AG09309 (cell line): Measurements from ENCODE around the gene NTRK1.
"Not testable (repeated sequence)": the region's sequence is repeated elsewhere in the genome, so short reads cannot be mapped to it uniquely, and the experiment has no call there.

Experiments
- DNase-seq: peaks from one replicate; pipeline ENCODE4 v3.0.0-alpha.2; 2010; ENCODE audit warnings: low read depth
- H3K4me3 ChIP-seq: 2 replicates; pipeline ENCODE4 v1.5.1; 2011; ENCODE audit warnings: mild to moderate bottlenecking, low read depth, low read length, moderate library complexity; ENCODE audit not compliant: control insufficient read depth
- TF ChIP-seq, protein P1 (sequence below): IDR thresholded peaks from 2 replicates; pipeline ENCODE4 v1.5.1; 2011; ENCODE audit warnings: mild to moderate bottlenecking, low read depth, low read length, inconsistent platforms; ENCODE audit not compliant: insufficient read depth, control insufficient read depth; ENCODE audit errors: missing control alignments

NTRK1 gene

DNA sequence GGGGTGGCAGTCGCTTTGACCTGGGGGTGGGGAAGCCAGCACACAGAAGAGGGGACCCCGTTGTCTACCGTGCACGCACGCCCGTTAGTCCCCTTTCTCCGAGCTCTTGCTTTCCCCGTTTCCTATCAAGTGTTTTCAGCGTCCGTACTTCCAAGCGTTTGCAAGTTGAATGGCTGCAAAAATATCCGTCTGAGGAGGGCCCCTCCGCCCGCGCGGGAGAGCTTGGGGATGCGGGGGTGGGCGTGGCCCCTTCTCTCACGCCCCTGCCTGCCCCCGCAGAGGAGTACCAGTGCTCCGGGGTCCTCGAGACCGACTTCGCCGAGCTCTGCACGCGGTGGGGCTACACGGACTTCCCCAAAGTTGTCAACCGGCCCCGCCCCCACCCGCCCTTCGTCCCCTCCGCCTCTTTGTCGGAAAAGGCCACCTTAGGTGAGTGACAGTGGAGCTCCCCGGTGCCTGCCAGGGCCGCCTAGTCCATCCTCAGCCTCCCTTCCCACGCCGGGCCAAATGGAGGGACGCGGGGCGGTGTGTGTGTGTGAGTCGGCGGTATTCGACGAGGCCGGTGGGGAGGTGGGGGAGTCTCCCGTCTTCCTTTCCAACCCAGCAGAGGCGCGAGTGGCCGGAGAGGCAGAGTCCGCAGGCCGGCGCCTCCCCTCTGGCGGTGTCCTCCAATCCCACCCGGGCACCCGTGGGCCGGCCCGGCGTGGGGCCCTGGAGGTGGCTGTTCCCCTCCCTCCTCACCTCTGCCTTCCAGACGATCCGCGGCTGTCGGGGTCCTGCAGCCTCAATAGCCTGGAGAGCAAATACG lies 63.2 kb downstream of the NTRK1 start:
- DNase-seq, result no peak
- TF ChIP-seq, protein P1, sequence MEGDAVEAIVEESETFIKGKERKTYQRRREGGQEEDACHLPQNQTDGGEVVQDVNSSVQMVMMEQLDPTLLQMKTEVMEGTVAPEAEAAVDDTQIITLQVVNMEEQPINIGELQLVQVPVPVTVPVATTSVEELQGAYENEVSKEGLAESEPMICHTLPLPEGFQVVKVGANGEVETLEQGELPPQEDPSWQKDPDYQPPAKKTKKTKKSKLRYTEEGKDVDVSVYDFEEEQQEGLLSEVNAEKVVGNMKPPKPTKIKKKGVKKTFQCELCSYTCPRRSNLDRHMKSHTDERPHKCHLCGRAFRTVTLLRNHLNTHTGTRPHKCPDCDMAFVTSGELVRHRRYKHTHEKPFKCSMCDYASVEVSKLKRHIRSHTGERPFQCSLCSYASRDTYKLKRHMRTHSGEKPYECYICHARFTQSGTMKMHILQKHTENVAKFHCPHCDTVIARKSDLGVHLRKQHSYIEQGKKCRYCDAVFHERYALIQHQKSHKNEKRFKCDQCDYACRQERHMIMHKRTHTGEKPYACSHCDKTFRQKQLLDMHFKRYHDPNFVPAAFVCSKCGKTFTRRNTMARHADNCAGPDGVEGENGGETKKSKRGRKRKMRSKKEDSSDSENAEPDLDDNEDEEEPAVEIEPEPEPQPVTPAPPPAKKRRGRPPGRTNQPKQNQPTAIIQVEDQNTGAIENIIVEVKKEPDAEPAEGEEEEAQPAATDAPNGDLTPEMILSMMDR, result no peak
- H3K4me3 ChIP-seq, result peak overlapping the region; percentile 16

DNA sequence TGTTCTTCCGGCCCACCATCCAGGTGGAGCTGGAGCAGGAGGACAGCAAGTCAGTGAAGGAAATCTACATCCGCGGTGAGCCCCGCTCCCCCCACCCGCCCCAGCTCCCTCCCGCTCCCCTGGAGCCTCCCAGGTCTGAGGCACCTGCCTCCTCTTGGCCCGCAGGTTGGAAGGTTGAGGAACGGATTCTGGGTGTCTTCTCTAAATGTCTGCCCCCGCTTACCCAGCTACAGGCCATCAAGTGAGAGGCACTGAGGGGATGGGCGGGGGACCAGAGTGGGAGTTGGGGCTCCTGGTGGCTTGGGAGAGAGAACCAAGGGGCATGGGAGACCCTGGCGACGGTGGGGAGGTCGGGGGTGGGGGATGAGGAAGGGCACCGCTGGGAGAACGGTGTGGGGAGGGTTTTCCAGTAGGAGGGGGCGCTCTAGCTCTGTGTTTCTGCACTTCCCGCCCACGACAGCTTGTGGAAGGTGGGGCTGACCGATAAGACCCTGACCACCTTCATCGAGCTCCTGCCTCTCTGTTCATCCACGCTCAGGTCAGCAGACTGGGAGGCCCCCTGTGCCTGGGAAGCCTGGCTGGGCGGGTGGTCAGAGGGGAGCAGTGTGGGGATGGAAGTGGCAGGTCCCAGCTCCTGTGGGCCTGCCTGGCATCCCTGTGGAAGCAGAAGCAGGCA lies 64.0 kb downstream of the NTRK1 start:
- H3K4me3 ChIP-seq, result no peak overlapping the region
- TF ChIP-seq, protein P1, result no peak
- DNase-seq, result no peak

DNA sequence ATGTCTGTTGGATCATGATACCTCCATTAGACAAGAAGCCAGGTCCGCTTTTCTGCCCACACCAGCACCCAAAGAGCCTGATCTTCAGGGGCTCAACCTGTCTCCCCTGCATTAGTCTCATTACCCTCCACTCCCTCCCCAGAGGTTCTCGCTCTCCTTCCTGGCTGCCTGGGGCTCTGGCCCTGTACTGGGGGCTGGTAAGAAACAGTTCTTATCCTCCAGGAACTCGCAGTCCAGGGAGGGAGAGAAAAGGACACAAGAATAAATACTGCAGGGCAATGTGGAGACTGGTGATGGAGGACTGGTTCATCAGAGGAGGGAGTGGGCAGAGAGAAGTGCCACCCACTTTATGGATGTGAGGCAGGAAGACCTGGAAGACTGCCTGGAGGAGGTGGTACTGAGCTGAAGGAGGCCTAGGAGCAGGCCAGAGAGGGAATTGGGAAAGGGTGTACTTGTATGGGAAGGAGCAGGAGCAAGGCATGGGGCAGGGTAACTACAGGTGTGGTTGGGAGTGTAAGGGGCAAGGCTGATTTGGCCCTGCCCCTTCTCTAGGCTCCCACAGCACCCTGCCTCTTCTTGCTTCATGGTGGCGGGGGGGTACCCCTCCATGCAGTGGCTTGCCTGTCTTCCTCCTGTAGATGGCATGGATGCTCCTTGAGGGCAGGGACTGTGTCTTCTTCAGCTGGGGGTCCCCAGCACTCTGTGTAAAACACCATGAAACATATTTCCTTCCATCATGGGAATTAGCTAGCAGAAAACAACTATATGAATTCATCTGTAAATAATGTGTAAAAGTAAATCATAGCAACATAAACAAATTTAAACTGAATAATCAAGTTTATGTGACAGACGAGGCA lies 64.7 kb downstream of the NTRK1 start:
- no peak for DNase-seq
- TF ChIP-seq, protein P1, result no peak
- H3K4me3 ChIP-seq, result no peak overlapping the region

DNA sequence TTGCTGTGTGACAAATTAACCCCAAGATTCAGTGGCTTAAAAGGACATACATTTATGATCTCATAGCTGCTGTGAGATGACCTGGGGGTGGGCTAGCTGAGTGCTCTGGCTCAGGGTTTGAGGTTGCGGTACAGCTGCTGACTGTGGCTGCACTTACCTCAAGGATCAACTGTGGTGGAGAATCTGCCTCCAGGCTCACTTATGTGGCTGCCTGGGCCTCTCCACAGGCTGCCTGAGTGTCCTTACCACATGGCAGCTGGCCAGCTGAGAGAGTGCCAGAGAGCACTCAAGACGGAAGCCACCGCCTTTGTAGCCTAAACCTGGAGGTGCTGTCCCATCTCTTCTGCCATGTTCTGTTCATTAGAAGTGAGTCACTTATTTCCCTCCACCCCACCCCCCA lies 65.5 kb downstream of the NTRK1 start:
- H3K4me3 ChIP-seq, result no peak overlapping the region
- DNase-seq, result no peak
- TF ChIP-seq, protein P1, result no peak

DNA sequence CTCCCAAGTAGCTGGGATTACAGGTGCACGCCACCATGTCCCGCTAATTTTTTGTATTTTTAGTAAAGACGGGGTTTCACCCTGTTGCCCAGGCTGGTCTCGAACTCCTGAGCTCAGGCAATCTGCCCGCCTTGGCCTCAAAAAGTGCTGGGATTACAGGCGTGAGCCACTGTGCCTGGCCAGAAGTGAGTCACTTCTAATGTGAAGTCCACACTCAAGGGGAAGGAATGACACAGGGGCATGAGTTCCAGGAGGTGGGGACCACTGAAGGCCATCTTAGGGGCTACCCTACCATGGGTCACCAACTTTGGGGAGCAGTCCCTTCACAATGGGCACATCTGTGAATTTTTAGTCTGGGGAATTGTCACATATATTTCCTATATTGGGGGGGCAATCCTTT lies 66.0 kb downstream of the NTRK1 start:
- DNase-seq, result not testable (repeated sequence)

DNA sequence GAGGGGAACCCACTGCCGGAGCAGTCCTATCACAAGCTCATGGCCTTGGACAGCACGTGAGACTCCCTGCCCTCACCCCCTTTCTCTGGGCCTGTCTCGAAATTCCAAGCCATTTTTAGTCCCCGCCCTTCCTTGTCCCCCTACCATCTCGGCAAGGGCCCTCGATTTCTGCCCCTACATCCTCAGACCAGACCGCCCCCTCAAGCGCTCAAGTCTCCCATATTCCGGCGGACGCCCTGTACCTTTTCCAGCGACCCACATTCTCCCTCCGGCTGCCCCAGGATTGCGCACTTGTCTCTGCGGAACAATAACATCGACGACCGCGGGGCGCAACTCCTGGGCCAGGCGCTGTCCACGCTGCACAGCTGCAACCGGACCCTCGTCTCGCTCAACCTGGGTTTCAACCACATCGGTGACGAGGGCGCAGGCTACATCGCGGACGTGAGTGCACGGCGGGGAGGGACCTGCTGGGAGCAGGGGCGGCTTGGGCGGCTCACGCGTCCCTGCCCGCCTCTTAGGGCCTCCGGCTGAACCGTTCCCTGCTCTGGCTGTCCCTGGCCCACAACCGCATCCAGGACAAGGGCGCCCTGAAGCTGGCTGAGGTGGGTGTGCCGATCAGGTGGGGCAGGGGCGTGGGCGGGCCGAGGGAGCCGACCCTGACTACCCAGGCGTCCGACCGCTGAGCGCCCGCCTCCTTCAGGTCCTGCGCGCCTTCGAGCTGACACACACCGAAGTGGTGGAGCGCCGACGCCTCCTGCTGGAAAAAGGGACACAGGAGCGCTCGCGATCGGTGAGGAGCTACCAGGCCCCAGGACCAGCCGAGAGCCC lies 66.8 kb downstream of the NTRK1 start:
- no peak for DNase-seq
- TF ChIP-seq, protein P1, result peak; percentile 86
- H3K4me3 ChIP-seq, result peak overlapping the region; percentile 49

More for the DNA sequence above, 66.0 kb downstream of the NTRK1 start:
- H3K4me3 ChIP-seq, result not testable (repeated sequence)
